ENCODE results near the gene ZNF81.
"Not testable (repeated sequence)": the region's sequence is repeated elsewhere in the genome, so short reads cannot be mapped to it uniquely, and the experiment has no call there.

Gene ZNF81

DNA sequence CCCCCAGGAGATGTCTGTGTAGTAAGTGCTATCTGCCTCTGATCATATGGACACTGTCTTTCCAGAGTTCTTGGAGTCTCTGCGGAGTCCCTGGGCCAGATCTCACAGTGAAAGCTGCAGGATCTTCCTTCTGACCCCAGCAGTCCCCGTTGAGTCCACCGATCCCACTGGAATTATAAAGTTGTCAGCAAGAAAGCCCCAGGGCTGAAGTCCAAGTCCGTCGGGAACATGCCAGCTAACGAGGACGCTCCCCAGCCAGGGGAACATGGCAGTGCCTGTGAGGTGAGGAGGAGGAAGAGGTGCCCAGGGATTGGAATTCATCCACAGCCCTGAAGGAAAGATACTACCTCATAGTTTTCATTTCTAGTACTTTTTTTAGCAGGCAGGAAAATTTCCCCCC, 9.3 kb downstream of the ZNF81 start:
- no peak for DNase-seq

DNA sequence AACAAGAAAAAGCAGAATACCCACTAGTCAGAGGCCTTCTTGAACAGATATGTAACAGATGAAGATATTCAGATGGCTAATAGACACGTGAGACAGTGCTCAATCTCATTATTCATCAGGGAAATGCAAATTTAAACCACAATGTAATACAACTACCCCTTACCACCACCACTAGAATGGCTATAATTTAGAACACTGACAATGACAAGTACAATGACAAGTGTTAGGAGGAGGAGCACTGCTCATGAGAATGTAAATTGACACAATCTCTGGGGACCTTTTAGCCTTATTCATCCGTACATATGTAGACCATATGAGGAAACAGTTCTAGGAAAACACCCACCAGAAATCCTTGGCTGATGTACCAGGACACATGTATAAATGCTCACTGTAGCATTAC, 13.1 kb downstream of the ZNF81 start:
- no peak for DNase-seq

DNA sequence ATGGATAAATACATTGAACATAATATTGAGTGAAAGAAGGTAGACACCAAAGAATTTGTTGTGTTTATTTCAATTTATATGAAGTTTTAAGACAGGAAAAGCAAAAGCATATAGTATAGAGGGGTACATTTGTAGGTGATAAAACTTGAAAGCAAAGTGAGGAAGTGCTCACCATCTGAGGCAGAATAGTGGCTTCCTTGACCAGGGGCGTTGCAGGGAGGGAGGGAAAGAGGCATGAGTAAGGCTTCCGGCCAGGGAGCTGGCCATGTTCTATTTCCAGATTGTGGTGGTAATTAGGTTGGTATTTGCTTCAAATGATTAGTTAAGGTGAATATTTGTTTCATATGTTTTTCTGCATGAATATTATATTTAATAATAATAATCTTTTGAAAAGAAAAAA, 13.7 kb downstream of the ZNF81 start:
- DNase-seq, result not testable (repeated sequence)

DNA sequence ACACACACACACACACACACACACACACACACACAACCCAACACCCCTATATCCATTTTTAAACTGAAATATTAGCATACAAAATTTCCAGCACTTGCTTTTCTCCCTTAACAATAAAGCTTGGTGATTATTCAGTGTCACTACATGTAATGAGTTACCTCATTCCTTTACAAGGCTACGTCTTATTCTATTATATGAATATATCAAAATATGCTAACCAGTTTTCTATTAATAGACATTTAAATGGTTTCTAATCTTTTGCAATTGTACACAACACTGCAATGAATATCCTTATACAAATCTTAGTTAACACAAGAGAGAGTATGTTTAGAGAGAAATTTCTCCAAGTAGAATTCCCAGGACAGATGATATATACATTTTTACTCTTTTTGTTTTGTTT, 14.2 kb downstream of the ZNF81 start:
- no peak for DNase-seq

DNA sequence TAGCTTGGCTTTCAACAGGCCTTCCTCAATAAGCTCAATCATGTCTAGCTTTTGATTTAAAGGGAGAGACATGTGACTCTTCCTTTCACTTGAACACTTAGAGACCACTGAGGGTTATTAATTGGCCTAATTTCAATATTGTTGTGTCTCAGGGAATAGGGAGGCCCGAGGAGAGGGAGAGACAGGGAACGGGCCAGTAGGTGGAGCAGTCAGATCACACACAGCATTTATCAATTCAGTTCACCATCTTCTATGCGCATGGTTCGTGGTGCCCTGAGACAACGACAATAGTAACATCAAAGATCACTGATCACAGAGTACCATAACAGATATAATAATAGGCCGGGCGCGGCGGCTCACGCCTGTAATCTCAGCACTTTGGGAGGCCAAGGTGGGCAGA, 17.8 kb downstream of the ZNF81 start:
- DNase-seq, result peak; percentile 13

DNA sequence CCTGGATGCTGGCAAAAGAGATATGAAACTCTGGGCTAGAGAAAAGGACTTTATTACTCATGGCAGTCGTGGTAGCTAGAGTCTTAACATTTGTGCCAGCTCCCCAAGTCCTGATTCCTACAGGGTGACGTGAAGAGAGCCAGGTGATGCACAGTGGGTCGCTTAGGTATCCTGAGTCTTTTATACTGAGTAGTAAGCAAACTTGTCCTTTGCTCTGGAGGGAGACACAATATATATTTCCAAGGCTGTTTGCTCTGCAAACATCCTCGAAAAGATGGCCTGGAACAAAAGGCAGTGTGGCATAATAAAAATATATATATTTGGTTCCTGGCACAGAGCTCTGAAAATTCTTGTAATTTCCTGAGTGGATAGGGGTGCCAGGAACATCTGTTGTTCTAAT, 23.0 kb downstream of the ZNF81 start:
- no peak for DNase-seq

DNA sequence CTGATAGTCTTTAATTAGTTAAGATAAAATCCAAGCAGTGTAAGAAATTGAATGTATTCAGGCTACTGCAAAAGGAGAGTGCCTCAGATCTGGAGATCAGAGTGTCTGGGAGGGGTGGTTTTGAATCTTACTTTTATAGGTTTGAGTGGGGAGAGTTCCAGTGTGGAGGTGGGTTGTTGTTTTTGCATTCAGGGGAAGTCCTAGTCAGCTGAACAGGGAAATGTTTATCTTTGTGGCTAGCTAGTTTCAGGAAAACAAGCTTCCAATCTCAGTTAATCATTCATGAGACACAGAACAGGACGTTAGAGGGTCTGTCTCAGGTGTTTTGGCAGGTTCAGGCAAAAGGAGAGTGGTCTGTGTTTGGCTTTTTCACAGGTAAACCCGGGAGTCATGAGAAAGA, 26.0 kb downstream of the ZNF81 start:
- no peak for DNase-seq

DNA sequence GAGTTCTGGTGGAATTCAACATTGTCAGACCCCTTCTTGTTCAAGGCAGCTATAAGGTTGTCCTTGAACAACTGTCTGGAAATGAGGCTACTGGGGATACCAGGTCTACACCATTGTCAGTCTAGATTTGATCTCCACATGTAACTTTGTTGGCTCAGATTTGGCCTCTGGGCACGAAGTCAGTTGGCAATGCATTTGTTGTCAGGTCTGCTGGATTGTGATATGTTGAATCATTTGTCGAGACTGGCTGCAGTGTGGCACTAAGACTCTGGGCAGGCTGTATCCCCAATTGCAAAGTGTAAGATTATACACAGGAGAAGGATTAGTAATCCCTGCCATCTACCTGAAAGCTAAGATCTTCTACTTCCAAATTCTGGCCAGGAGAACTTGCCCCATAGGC, 26.5 kb downstream of the ZNF81 start:
- no peak for DNase-seq

DNA sequence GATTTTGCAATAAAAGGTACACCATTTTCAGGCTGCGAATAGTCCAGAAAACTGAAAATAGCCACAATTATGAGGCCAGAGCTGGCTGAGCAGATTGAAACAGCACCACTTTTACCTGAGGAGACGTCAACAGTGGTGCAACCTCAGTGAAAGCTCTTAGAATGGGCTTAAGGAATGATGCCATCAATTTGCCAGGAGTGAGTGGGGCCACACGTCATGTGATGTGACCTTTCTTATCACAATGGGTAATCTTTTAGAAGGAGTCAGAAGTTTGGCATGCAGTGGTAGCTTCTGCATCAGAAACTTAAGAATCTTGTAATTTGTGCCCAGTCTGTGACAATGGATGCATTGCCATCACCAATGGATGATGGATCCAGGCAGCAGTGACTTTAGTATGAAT, 27.6 kb downstream of the ZNF81 start:
- no peak for DNase-seq

DNA sequence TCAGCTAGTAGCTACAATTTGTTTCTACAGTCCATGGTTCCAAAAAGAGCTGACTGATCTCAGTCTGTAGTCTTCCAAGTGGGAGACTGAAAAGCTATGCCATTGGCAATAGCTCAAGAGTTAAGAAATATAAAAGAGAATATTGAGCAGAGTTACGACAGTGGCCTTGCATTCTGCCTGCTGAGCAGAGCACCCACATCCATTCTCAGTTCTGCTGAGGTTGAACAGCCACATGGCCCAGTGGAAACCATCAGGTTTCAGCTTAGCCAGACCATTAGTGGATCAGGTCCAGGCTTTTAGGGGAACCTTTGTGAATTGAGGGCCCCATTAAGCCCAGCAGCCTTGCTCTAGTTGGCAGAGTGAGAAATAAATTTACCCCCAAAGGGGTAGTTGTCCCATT, 28.1 kb downstream of the ZNF81 start:
- no peak for DNase-seq

DNA sequence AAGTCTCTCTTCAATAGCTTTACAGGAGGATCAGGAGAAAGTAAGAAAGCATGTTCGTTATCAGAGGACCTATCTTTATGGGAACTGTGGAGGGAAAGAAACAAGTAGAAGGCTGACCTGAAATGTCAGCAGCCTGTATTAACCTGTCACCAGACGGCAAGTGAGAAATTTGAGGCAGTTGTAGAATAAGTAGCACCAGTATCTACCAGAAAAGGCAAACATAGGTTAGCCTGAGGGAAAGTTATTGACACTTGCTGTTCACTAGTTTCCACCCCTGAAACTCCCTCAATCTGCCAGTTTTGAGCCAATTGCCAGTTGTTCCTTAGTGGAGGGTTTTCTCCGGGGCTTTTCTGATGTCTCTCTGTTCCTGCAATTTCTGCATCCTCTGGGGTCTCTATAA, 36.4 kb downstream of the ZNF81 start:
- DNase-seq, result no peak

DNA sequence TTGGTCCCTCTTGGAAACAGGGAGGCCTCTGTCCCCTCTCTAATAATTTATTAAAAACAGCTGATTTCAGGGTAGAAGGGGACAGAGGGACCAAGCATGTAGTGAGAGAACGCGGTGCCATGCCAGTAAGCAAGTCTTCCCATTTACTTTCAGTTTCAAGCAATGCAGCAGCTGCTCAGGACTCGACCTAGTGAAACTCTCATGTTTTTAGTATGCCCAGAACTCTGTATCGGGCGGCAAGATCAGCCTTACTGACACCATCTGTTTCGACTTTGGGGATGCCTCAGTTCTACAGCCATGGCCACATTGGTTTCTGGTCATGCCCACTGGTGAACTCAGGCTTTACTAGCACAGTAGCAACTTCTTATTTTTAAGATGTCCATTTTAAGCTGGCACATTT, 40.6 kb downstream of the ZNF81 start:
- no peak for DNase-seq

DNA sequence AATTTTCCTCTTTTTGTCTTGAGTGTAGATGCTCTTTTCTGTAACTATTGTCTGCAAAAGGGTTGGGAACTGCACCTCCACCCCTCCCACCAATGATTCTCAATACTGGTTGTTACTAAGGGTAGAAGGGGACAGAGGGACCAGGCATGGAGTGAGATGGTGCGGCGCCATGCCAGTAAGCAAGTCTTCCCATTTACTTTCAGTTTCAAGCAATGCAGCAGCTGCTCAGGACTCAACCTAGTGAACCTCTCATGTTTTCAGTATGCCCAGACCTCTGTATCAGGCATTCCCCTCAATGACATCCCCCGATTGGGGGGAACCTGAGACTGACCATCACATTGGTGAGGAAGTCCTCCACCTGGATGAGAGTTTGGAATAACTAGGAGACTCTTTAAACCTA, 41.5 kb downstream of the ZNF81 start:
- DNase-seq, result no peak

DNA sequence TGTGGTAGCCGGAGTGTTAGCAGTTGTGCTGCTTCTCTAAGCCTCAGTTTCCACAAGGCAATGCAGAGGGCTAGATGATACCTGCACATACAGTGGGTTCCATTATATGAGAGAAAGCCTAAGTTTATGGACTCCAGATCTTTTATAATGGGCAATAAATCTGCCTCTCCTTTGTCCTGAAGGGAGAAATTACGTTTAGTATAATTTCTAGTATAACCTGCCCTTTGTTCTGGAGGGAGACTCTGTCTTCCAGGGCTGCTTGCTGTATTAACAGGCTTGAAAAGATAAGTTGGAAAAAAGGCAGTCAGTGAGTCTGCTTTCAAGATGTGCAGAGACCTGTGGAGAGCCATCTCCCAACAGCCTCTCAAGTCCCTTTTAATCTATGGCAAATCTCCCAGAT, 42.8 kb downstream of the ZNF81 start:
- DNase-seq, result no peak

DNA sequence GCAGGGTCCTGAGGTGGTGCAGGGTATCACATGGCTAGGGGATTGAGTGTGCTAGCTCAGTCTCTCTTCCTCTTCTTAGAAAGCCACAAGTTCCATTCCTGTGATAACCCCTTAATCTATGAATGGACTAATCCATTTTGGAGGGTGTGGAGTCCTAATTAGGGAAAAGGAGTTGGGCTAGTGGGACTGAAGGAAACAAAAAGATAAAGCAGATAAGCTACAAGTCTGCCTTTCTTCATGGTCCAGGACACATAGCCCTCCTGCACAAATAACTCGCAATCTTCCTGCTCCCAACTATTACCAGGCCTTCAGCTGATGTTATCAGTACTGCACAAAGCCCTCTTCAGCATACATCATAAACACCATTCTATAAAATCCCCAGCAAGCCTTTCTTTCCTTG, 44.2 kb downstream of the ZNF81 start:
- no peak for DNase-seq

DNA sequence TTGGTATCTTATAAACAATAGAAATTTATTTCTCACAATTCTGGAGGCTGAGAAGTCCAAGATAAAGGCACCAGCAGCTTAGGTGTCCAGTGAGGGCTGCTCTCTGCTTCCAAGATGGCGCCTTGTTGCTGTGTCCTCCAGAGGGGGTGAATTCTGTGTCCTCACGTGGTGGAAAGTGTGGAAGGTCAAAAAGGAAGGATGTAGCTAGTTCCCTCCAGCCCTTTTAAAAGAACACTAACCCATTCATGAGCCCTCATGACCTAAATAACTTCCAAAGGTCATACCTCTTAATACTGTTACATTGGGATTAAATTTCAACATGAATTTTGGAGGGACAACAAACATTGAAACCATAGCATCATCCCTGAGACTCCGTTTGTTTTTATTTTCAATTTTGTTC, 48.8 kb downstream of the ZNF81 start:
- DNase-seq, result no peak

DNA sequence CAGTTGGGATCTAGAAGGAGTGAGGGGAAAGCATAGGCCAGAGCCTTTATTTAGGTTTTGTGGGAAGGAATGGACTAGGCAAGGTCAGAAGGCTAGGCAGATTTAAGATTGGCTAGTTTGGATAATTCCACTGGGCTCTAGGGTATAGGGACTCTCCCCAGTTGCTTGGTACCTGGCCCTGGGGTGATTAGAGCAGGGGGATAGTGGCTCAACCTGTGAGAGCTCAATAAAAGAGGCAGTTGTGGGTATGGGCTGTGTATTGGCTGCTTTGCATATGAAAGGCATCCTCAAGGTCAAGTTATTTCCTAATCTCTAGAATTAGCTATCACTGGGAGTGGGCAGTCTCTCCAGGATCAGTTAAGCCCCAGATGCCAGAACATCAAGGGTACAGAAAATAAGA, 61.3 kb downstream of the ZNF81 start:
- no peak for DNase-seq

DNA sequence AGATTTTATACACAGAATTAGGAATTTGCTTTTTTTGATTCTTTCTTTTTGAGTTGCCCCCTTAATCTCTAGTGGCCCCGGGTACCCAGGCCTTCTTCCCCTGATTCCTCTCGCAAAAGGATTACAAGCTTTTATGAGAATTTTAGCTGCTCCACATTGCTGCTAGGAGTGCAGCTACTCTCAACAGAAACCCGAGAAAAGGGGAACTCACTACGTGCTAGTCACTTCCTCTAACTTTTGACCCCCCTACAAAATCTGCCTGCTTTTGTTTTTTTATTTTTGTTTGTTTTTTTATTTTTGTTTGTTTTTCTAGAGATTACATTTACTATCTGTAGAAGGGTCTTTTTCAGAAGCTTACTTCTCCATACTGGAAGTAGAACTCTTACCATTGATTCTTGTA, 64.1 kb downstream of the ZNF81 start:
- no peak for DNase-seq

DNA sequence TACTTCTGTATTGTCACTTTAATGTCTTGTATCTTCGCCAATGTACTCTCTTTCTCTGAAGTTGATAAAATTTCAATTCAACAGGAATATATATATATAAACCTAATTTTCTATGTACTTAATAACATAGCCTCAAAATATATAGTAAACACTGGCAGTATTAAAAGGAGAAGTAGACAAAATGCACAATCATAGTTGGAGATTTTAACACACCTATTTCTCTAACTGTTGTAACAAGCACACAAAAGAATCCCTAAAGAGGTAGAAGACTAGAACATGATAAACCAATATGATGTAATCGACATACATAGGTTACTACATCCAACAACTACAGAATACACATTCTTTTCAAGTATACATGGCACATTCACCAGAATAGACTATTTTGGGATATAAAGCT, 65.5 kb downstream of the ZNF81 start:
- DNase-seq, result no peak

DNA sequence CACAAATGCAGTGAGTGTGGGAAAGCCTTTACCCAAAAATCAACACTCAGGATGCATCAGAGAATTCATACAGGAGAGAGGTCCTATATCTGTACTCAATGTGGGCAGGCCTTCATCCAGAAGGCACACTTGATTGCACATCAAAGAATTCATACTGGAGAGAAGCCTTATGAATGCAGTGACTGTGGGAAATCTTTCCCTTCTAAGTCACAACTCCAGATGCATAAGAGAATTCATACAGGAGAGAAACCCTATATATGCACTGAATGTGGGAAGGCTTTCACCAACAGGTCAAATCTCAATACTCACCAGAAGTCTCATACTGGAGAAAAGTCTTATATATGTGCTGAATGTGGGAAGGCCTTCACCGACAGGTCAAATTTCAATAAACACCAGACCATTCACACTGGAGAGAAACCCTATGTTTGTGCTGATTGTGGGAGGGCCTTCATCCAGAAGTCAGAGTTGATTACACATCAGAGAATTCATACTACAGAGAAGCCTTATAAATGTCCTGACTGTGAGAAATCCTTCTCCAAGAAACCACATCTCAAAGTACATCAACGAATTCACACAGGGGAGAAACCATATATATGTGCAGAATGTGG, 79.3 kb downstream of the ZNF81 start:
- no peak for DNase-seq

DNA sequence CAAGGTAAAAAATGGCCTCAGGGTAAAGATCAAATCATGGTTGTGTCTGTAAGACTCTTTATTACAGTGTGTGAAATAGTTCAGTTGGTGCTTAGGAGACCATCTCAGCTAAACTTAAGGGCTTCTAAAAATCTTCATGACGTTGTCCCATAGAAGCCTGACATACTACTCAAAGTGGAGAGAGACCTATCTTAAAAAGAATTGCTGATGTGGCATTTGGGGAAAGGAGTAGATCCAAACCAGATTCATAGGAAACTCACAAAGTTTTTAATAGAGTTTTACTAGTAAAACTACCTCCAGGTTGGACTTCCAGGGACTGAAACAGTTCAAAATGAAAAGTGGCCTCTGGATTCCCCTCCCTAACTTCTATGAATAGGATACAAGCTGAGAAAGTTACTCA, 81.6 kb downstream of the ZNF81 start:
- no peak for DNase-seq

DNA sequence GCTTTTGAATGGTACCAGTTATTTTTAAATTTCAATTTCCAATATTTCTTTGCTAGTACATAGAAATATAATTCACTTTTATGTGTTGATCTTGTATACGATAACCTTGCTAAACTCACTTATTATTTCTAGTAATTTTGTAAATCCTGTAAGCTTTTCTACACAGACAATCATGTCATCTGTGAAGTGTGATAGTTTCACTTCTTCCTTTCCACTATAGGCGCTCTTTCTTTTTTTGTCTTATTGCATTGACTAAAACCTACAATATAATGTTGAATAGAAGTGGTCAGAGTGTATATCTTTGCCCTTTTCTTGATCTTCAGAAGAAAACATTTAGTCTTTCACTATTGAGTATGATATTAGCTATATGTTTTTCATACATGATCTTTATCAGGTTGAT, 90.5 kb downstream of the ZNF81 start:
- DNase-seq, result no peak

DNA sequence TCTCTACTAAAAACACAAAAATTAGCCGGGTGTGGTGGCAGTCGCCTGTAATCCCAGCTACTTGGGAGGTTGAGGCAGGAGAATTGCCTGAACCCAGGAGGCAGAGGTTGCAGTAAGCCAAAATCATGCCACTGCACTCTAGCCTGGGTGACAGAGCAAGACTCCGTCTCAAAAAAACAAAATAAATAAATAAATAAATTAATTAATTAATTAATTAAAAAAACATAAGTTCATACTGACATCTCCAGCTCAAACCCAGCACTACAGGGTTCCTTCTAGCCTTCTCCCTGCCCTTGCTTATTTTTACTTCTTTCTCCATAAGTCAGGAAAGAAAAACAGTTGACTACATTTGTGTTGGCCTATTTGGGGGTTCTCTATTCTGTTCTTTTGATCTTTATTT, 95.3 kb downstream of the ZNF81 start:
- not testable (repeated sequence) for DNase-seq

DNA sequence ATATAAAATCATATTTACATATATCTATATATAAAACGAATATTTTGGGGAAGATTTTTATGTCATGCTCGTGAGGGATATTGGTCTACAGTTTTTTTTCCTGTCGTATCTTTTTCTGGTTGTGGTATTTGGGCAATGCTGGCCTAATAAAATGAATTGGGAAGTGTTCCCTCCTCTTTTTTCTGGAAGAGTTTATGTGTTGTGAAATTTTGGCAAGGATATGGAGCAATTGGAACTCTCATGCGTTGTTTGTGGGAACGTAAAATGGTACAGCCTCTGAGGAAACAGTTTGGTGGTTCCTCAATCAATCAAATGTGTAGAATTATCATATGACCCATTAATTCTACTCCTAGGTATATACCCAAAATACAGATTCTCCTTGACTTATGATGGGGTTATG, 97.2 kb downstream of the ZNF81 start:
- DNase-seq, result no peak

DNA sequence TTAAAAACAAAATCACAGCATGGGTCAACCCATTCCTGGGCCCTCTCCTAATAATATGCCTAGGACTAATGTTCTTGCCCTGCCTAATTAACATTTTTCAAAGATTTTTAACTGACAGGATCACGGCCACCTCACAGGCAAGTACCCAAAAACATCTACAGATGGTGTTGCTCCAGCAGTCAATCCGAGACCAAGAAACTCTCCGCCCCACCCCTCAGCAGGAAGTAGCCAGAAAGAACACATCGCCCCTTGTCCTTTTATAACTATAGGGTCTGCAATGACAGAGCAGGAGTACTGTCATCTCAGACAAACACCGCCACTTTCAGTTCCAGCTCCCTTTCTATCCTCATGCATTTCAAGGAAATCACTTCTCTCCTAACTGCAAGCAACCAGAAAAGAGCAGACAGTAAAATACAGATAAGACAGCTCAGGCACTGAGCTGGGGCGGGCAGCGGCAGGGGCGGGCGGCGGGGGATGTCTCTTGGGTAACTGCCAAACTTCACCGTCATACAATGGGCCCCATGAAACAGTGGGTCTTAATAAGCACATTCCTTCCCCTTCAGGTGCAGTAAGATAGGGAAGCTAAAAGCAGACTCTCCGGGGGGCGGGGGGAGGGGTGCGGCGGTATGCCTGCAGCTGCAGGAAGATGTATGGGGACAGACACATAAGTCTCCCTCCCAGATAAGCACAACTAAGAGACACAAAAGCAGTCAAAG, 99.7 kb downstream of the ZNF81 start:
- DNase-seq, result no peak

Data from midbrain (tissue), 1 donor.